ACC112 (cell line): Measurements from ENCODE around the gene RCAN2.

ENCODE experiments used
- H2AFZ ChIP-seq: fragments of 200-600 bp; sonication (generic); one replicate; pipeline ENCODE4 v1.6.0; 2017; ENCODE audit warnings: antibody characterized with exemption, low read length; ENCODE audit not compliant: unreplicated experiment
- H3K27ac ChIP-seq: fragments of 200-600 bp; sonication (generic); 2 replicates; pipeline ENCODE4 v1.5.1; 2014; ENCODE audit warnings: low read depth, mild to moderate bottlenecking, antibody characterized with exemption, low read length, moderate library complexity
- H3K27me3 ChIP-seq: fragments of 200-600 bp; sonication (generic); 2 replicates; pipeline ENCODE4 v1.6.1; 2014; ENCODE audit warnings: mild to moderate bottlenecking, antibody characterized with exemption, low read length, moderate library complexity, mixed read lengths; ENCODE audit not compliant: insufficient read depth
- H3K36me3 ChIP-seq: fragments of 200-600 bp; sonication (generic); 2 replicates; pipeline ENCODE4 v1.6.1; 2016; ENCODE audit warnings: mild to moderate bottlenecking, antibody characterized with exemption, low read length, moderate library complexity, mixed read lengths; ENCODE audit not compliant: insufficient read depth
- H3K4me1 ChIP-seq: fragments of 200-600 bp; sonication (generic); one replicate; pipeline ENCODE4 v1.6.1; 2016; ENCODE audit warnings: low read length, mixed read lengths; ENCODE audit not compliant: insufficient read depth, unreplicated experiment, control insufficient read depth
- H3K4me3 ChIP-seq: fragments of 200-600 bp; sonication (generic); 2 replicates; pipeline ENCODE4 v1.5.1; 2014; ENCODE audit warnings: mild to moderate bottlenecking, low read depth, low read length
- H3K79me2 ChIP-seq: fragments of 200-600 bp; sonication (generic); one replicate; pipeline ENCODE4 v1.6.0; 2016; ENCODE audit warnings: low read length; ENCODE audit not compliant: control insufficient read depth, unreplicated experiment, insufficient read depth

RCAN2 gene

GRCh38 chr6:46440141-46440540 is 51.1 kb downstream of the RCAN2 start:
- Histone ChIP-seq H3K27ac (no peak overlapping the region), H3K79me2 (no peaks in the 10 kb centered on the region), H3K4me1 (peaks cover 25% of the 10 kb centered on the region), H2AFZ (no peak overlapping the region), H3K4me3 (no peak overlapping the region), H3K36me3 (no peaks in the 10 kb centered on the region), H3K27me3 (no peaks in the 10 kb centered on the region)

- no peak overlapping the region for H3K4me3 ChIP-seq
- H2AFZ ChIP-seq, result no peak overlapping the region
- no peak overlapping the region for H3K27ac ChIP-seq
- peaks cover 25% of the 10 kb centered on the region for H3K4me1 ChIP-seq
- H3K36me3 ChIP-seq, result no peaks in the 10 kb centered on the region
- no peaks in the 10 kb centered on the region for H3K27me3 ChIP-seq
- H3K79me2 ChIP-seq, result no peaks in the 10 kb centered on the region
Observed at GRCh38 chr6:46438245-46438644, 53.0 kb downstream of the RCAN2 start.

- Histone ChIP-seq H3K79me2 (no peaks in the 10 kb centered on the region), H3K36me3 (no peaks in the 10 kb centered on the region), H3K4me1 (peaks cover 25% of the 10 kb centered on the region), H2AFZ (no peak overlapping the region), H3K4me3 (no peak overlapping the region), H3K27me3 (no peaks in the 10 kb centered on the region), H3K27ac (no peak overlapping the region)
Observed at GRCh38 chr6:46437671-46438221, 53.5 kb downstream of the RCAN2 start.

- Histone ChIP-seq H3K36me3 (no peaks in the 10 kb centered on the region), H3K4me1 (peaks cover 12% of the 10 kb centered on the region), H3K79me2 (no peaks in the 10 kb centered on the region), H2AFZ (no peak overlapping the region), H3K4me3 (no peak overlapping the region), H3K27me3 (no peaks in the 10 kb centered on the region), H3K27ac (no peak overlapping the region)
Observed at GRCh38 chr6:46422619-46423018, 68.6 kb downstream of the RCAN2 start.

- no peak overlapping the region for H3K4me3 ChIP-seq
- peaks cover 12% of the 10 kb centered on the region for H3K4me1 ChIP-seq
- H3K27ac ChIP-seq, result no peak overlapping the region
- no peaks in the 10 kb centered on the region for H3K79me2 ChIP-seq
- no peaks in the 10 kb centered on the region for H3K36me3 ChIP-seq
- H2AFZ ChIP-seq, result no peak overlapping the region
- no peaks in the 10 kb centered on the region for H3K27me3 ChIP-seq
Observed at GRCh38 chr6:46421939-46422338, 69.3 kb downstream of the RCAN2 start.

GRCh38 chr6:46420921-46421638 is 70.2 kb downstream of the RCAN2 start:
- H3K4me1 ChIP-seq, result peaks cover 12% of the 10 kb centered on the region

GRCh38 chr6:46419576-46420002 is 71.7 kb downstream of the RCAN2 start:
- no peaks in the 10 kb centered on the region for H3K27me3 ChIP-seq
- no peak overlapping the region for H3K4me3 ChIP-seq
- no peaks in the 10 kb centered on the region for H3K79me2 ChIP-seq
- peaks cover 12% of the 10 kb centered on the region for H3K4me1 ChIP-seq
- no peaks in the 10 kb centered on the region for H3K36me3 ChIP-seq
- no peak overlapping the region for H3K27ac ChIP-seq
- no peak overlapping the region for H2AFZ ChIP-seq

More at GRCh38 chr6:46420921-46421638, 70.2 kb downstream of the RCAN2 start:
- no peaks in the 10 kb centered on the region for H3K36me3 ChIP-seq
- no peak overlapping the region; the same call in 1 of the 2 replicates for H3K27ac ChIP-seq
- H3K27me3 ChIP-seq, result no peaks in the 10 kb centered on the region
- no peak overlapping the region for H3K4me3 ChIP-seq
- H2AFZ ChIP-seq, result no peak overlapping the region
- no peaks in the 10 kb centered on the region for H3K79me2 ChIP-seq

- Histone ChIP-seq H3K27me3 (no peaks in the 10 kb centered on the region), H3K4me3 (no peak overlapping the region), H2AFZ (no peak overlapping the region), H3K36me3 (no peaks in the 10 kb centered on the region), H3K27ac (no peak overlapping the region), H3K4me1 (no peaks in the 10 kb centered on the region), H3K79me2 (no peaks in the 10 kb centered on the region)
Observed at GRCh38 chr6:46414398-46414797, 76.9 kb downstream of the RCAN2 start.

- no peaks in the 10 kb centered on the region for H3K79me2 ChIP-seq
- no peak overlapping the region for H3K27ac ChIP-seq
- no peaks in the 10 kb centered on the region for H3K36me3 ChIP-seq
- no peak overlapping the region for H3K4me3 ChIP-seq
- H3K4me1 ChIP-seq, result no peaks in the 10 kb centered on the region
- H3K27me3 ChIP-seq, result no peaks in the 10 kb centered on the region
- no peak overlapping the region for H2AFZ ChIP-seq
Observed at GRCh38 chr6:46412662-46413061, 78.6 kb downstream of the RCAN2 start.

GRCh38 chr6:46411456-46412197 is 79.6 kb downstream of the RCAN2 start:
- Histone ChIP-seq H3K27me3 (no peaks in the 10 kb centered on the region), H3K79me2 (no peaks in the 10 kb centered on the region), H3K27ac (no peak overlapping the region), H2AFZ (no peak overlapping the region), H3K4me1 (no peaks in the 10 kb centered on the region), H3K36me3 (no peaks in the 10 kb centered on the region), H3K4me3 (no peak overlapping the region)
